NCI-H1105 (cell line): ENCODE measurements around the gene CCDC170.

Experiments used
- DNase-seq: peaks from one replicate; lab custom pipeline; 2025; lab: John Stamatoyannopoulos, UW

The CCDC170 gene

DNA sequence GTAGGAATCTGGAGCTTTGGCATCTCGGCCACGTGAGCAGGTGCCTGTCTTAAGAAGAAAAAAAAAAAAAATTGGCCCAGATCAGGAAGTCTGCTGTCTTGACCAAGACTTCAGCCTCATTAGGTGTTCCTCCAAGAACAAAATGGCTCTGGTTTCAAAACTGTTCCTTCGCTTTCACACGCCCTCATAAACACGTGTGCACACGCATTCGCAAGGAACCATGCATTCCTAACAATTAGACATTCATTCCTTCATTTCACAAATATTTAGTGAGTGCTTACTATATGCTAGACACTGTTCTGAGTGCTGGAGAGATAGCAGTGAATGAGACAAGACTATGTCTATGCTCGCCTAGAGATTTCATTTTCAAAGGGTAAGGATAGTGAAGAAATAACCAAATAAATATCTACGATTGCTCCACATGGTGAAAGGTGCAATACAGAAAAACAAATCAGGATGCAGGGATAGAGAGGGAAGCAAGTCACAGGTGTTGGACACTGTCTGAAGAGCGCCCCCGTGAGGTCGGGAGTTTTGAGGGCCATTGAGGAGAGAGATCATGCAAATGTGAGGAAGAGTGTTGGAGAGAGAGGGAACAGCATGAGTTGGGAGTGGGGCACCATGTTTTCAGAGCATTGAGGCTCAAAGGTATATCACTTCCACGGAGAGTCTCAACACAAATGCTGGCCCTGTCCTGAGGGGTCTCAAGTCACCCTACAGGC lies 53.3 kb downstream of the CCDC170 start:
- no peak for DNase-seq

DNA sequence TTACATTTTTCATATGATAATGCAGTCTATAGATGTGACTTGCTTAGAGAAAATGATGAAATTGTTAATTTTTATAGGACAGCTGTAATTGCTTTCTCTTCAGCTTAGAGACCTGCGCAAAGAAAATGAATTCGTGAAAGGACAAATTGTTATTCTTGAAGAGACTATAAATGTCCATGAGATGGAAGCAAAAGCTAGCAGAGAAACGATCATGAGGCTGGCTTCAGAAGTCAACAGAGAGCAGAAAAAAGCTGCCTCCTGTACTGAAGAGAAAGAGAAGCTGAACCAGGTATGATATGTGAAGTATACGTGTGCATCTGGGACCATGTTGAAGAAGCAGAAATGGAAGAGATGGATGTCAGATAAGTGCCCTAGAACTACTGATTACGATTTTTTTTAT lies 54.4 kb downstream of the CCDC170 start:
- no peak for DNase-seq

DNA sequence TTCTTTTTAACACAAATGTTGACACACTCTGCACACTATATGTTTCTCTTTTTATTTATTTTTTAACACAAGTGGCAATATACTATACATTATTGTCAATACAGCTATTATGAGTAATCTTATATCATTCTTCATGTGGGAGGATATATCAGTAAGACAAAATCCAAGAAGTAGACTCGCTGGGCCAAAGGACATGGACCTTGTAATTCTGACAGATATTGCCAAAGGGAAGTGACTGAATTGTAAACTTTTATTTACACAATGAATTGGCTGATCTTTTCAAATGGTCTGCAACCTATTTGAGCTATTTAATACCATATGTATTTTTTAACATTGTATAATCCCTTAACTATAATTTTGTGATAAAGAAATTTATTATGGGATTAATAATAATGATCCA lies 56.0 kb downstream of the CCDC170 start:
- DNase-seq, result no peak

DNA sequence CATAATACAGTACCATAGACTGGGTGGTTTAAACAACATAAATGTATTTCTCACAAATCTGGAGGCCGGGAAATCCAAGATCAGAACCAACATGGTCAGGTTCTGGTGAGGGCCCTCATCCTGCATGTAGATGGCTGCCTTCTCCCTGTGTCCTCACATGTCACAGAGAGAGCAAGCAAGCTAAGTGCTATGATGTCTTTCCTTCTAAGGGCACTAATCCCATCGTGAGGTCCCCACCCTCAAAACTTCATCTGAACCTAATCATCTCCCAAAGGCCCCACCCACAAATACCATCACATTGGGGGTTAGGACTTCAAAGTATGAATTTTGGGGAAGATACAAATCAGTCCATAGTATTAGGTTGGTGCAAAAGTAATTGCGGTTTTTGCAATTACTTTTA lies 56.8 kb downstream of the CCDC170 start:
- DNase-seq, result no peak

DNA sequence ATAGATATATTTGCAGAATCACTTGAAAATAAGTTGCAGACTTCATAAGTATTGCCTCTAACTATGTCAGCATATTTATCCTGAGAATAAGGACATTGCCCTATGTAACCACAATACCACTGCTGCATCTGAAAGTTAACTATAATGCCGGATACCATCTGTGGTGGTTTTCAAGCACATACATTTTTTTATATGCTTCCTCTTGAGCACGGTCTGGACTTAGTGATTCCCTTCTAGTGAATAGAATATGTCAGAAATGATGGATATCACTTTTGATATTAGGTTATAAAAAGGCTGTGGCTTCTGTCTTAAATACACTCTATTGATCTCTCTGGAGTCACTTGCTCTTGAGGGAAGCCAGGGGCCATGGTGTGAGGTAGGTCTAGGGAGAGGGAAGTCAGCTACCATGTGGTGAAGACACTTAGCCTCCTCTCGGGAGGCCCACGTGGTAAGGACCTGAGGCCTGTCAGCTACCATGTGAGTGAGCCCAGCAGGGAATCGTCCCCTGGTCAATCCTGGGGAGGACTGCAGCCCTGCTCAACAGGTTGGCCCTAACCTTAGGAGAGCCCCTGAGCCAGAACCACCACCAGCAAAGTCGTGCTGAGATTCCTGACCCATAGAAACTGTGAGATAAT lies 57.5 kb downstream of the CCDC170 start:
- no peak for DNase-seq

DNA sequence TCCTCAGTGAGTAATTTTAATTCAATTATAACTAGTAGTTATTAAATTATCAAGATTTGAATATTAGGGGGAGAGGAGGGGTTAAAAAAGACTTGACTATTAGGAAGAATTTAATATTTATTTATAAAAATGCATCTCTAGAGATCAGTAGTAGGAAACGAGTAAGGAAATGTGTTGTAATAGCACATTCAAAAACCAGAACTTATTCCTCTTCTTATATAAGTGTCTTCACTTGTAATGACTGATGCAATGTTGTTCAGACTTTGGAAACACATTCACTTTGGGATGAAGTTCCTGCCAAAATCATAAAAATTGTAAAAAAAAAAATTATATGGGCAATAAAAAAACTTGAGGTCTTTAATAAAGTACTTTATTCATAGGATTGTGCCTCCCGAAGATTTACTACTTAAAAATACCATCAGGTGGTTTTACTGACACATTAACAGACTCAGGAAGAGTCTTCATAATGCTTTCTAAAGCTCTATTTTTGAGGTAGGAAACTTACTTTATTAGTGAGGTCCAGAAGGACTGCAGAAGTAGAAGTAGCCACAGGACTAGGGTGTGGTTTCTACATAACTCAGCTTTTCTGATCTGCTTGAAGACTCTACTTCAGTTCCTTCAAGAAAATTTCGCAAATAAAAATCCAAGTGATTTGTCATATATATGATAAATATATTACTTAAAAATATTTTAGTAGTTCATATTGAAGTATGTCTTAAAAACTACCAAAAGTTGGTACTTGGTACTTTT lies 59.8 kb downstream of the CCDC170 start:
- no peak for DNase-seq

DNA sequence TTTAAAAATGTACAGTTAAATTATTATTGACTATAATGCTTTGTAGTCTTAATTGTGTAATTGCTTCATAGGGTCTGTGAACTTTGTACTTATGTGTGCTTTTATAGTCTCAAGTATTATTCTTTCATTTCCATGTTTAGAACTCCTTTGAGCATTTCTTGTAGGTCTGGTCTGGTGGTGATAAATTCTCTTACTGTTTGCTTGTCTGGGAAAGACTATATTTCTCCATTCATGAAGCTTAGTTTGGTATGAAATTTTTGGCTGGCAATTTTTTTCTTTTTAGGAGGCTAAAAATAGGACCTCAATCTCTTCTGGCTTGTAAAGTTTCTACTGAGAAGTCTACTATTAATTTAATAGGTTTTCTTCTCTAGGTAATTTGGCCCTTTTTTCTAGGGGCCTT lies 67.4 kb downstream of the CCDC170 start:
- DNase-seq, result no peak

DNA sequence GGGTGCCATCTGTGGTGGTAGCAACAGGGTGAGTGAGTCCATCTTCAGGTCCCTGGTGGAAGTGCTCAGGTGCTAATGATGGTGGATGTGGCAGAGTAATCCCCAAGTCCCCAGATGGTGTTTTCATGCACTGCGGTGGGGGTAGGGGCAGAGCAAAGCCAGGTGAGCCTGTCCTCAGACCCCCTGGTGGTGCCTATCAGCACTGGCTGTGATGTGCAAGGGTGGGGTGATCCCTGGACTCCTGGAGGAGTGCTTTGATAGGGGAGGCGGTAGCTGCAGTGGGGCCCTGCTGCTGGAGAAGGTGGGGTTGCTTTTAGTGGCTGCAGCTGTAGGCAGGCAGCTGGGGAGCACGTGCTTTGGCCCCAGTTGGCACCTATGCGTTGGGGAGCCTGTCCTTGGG lies 70.8 kb downstream of the CCDC170 start:
- DNase-seq, result no peak

DNA sequence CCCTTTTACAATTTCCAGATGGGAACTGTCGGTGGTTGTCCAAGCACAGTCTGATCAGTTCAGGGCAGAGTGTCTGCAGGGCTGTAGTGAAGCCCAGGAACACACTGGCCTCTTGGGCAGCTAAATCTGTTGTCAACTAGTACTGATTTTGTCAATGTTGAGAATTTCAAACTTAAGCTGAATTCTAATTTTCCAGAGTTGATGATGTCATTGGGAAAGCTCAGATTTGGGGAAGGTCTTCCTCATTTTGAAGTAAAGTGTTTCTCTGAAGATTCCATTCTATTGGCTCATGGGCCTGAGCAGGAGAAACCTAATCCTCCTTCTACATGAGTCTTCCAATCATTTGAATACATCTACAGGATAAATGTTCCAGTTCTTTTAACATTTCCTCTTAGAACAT lies 72.1 kb downstream of the CCDC170 start:
- DNase-seq, result no peak

DNA sequence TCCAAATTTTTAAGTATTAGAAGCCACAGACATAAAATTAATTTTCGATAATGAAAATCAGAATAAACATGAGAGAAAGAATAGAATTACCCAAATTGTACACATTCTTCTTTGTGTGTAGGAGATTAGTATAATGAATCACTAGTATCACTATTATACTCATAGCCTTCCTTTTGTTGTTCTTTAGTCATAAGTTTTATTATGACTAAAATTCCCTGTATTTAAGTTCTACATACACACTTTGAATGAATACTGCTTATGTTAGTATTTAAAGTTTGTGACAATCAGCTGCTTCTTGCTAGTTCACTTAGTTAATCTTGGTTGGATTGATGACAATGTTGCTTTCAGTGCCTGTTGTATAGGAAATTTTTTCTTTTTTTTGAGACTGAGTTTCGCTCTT lies 72.7 kb downstream of the CCDC170 start:
- no peak for DNase-seq

DNA sequence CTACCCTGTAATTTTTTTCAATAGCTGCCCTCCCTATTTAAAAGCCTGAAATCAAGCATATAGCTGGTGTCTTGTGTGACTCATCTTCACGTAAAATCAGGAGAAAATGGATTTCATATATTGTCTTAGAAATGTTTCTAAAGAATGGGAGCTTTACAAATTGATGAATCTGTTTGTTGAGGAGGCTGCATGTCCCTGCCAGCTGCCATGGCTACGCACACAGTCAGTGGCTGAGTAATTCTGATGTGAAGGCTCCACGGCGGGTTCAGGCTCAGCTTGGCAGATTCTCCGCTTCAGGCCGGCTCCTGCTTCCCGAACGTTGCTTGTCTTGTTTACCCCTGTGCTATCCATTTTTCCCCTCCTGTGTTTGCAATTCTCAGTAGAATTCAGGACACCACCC lies 82.8 kb downstream of the CCDC170 start:
- no peak for DNase-seq

DNA sequence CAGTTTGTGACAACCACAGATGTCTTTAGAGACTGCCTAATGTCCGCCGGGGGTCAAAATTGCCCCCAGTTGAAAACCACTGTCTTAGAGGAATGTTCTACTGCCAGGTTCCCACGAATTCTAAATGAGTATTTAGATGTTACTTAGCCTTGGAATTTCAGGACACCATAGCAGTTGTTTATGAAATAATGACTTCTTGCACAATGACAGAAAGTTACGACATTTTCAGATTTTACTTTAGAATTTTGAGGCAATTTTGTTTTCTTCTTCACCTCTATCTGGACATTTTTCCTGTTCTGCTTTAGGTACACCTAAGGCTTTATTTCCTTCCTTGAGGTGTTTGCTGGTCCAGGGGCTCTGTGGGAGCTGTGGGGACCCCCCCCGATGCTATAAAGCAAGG lies 83.4 kb downstream of the CCDC170 start:
- no peak for DNase-seq

DNA sequence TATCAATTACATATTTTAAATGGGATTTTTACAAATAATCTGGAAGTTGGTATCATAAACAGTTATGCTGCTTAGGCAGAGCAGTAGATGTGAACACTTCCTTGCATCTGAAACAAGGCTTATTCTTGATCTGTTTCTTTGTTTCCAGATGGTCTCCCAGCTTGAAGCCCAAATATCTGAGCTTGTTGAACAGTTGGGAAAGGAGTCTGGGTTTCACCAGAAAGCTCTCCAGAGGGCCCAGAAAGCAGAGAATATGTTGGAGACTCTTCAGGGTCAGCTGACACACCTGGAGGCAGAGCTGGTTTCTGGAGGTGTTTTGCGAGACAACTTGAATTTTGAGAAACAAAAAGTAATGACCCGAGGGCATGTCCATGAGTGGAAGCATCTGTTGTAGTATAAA lies 91.9 kb downstream of the CCDC170 start:
- no peak for DNase-seq

DNA sequence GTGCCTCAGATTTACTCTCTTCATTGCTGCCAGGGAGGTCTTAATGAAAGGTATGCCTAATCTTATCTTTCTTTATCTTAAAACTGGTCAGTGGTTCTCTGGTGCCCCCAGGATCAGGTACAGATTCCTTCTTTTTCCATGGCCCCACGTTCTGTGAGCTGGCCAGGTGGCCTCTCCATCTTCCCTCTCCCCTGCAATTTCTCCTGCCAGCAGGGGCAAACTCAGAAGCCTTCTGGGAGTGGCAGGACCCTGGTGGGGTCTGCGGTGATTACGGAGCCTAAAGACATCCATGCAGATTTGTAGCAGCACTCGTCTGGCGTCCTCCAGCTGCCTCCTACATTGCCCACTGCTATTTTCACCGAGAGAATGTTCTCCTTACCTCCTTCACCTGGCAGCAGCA lies 95.8 kb downstream of the CCDC170 start:
- no peak for DNase-seq

DNA sequence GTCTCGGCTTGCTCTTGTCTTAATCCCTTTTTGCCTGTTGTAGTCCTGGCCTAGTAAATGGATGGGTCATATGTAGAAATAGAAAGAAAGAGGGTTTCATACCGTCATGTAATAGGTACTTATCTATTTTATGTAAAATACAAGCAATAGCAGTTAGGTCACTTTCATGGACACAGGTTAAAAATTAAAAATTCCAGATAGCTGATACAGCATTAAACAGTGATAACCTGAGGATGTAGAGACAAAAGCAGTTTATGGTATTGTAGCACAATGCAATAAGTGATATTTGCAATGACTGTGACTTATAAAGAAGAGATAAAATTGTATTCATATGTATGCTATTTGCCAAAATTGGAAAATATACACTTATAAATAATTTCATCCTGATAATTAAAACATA lies 96.9 kb downstream of the CCDC170 start:
- DNase-seq, result no peak

DNA sequence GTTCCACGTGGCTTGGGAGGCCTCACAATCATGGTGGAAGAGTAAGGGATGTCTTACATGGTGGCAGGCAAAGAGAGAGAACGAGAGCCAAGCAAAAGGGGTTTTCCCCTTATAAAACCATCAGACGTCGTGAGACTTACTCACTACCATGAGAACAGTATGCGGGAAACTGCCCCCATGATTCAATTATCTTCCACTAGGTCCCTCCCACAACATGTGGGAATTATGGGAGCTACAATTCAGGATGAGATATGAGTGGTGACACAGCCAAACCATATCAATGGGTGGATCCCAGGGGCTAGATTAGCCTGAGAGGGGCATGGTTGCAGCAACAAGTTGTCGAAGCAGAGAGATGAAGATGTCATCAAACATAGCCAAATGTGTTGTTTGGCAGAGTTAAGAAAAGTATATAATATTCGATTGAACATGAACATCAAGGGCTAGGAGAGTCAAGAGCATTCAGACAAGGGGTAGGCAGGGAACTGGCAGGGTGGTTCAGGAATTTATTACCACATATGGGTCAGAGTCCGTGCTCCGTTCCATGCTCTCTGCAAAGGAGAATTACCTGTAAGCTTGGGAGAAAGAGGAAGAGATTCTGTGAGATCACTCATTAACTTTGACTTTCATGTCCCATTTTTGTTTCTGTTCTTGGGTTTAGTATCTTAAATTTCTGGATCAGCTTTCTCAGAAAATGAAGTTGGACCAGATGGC lies 98.8 kb downstream of the CCDC170 start:
- no peak for DNase-seq

DNA sequence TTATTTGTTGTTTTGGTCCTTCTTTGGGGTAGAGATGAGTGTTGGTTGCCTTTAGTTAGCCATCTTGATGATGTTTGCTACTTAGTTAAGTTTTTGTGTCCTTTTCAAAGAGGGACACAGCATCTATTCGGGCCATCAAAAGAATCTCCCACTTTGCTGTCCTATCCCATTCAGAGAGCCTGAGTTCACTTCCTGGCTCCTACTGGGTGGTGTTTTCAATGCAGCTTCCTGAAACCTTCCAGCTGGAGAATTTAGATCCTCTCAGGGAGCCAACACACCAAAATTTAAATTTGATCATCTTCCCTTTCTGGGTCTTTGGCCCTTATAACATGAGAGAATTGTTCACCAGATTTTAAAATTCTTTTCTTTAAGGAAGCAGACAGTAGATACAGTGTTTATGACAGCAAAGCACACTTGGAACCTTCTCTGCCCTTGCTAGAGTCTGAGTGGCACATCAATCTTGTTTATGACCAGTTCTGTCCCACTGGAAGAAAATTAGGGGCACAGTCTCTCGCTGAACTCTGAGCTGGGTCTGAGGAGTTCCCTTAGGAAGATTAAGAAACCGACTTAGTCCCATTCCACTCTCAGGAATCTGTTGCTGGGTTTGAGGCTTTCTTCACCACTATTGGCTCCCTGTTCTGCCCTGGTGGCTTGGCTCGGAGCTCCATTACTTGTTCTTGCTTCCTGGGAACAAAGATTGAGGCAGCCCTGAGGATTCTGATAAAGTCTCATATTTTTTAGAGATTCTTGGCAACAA lies 115.5 kb downstream of the CCDC170 start:
- no peak for DNase-seq

DNA sequence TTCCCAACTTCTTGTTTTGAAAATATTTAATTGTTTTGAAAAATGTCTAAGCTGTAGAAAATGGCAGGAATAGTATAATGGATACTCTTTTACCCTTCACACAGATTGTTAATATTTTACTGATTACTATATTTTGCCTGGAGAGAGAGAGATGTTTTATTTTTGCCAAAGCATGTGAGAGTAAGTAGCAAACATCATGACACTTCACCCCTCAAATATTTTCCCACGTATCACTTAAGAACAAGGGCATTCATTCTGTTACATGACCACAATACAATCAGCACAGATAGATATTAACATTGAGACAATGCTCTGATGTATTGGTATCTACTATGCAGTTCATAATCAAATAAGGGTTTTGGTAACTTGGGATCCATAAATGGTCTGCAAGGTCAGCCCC lies 116.5 kb downstream of the CCDC170 start:
- no peak for DNase-seq

DNA sequence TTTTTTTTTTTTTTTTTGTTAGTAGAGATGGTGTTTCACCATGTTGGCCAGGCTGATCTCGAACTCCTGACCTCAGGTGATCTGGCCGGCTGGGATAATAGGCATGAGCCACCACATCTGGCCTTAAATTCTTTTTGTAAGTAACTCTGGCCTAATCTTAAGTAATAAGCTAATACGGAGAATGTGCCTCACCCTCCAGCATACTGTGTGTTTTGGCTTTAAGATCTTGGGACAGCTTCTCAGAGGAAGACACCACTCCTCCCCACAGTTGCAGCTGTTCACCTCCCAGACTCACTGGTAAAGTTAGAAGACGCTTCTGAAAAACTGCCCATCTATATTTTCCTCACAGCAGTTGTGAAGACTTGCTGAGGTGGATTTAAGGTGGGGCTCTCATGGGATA lies 120.8 kb downstream of the CCDC170 start:
- DNase-seq, result no peak

DNA sequence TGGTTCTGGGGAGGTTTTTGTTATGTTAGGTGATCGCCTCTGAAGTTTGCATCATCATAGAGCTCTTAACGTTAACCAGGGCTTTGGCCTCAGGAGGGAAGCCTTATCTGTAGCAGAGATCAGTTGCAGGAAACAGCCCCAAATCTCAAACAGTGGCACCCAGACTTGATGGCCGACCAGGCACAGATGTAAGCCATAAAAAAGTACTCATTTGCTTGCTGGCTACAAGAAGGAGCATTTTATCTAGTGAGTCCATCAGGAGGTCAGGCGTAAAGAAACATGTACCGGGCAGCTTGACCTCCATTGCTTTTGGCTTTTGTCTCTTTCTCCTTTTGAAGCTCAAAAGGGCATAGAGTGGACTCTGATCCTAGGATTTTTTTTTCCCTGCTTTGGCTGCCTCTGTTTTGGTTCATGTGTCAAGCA lies 122.3 kb downstream of the CCDC170 start:
- no peak for DNase-seq

DNA sequence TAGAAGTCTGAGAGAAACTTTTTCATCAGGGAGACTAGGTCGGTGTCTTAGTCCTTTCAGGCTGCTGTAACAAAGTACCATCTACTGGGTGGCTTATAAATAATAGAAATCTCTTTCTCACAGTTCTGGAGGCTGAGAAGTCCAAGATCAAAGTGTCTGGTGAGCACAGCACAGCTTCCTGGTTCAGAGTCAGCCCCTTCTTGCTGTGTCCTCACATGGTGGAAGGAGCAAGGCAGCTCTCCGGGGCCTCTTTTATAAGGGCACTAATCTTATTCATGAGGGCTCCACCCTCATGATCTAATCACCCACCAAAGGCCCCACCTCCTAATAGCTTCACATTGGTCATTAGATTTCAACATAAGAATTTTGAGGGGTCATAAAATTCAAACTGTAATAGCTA lies 122.8 kb downstream of the CCDC170 start:
- DNase-seq, result no peak

DNA sequence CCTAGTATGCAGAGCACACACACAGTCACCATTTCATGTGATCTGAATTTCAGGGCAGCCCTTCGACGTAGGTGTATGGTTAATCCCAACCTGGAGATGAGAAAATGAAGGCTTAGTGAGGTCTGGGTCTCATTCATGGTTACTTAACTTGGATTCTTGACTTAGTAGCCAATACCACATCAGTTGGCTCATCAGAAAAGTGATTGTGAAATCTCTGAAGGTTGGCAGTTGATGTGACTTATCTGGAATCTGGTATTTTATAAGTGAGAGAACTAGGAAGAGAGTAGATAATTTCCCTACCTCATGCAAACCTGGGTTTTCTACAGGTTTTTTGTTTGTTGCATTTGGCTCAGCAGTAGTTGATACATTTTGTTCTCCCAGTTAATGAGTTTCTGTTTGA lies 123.7 kb downstream of the CCDC170 start:
- DNase-seq, result no peak
